Stimulated activated CD4-positive, alpha-beta T cell treated with anti-CD3 and anti-CD28 coated beads, Interleukin-1b, Interleukin-23, amount 100 ng/mL, for 4 hours (primary cell): ENCODE measurements around the gene MTUS2.
A peak's percentile ranks its signal among the peaks of the same experiment; 100 is the strongest.
"Not testable (repeated sequence)": the region's sequence is repeated elsewhere in the genome, so short reads cannot be mapped to it uniquely, and the experiment has no call there.

Experiments
- DNase-seq, 2 donors: peaks; one replicate each; pipeline ENCODE4 v3.0.0-alpha.2; 2020; ENCODE audit warnings: low read depth in 2 of 2

MTUS2 gene

GRCh38 chr13:29317828-29318227 lies 497.7 kb downstream of the MTUS2 start:
- no peak for DNase-seq

GRCh38 chr13:29318741-29319140 lies 498.6 kb downstream of the MTUS2 start:
- DNase-seq: no peak

- DNase-seq: no peak
Observed at GRCh38 chr13:29319451-29319850, 499.3 kb downstream of the MTUS2 start.

- no peak for DNase-seq
Observed at GRCh38 chr13:29323954-29324353, 503.8 kb downstream of the MTUS2 start.

- no peak for DNase-seq
Observed at GRCh38 chr13:29324601-29325000, 504.5 kb downstream of the MTUS2 start.

GRCh38 chr13:29328501-29328900 lies 508.4 kb downstream of the MTUS2 start:
- DNase-seq: no peak

GRCh38 chr13:29336356-29336755 lies 516.2 kb downstream of the MTUS2 start:
- DNase-seq: no peak

GRCh38 chr13:29339386-29340272 lies 519.5 kb downstream of the MTUS2 start:
- DNase-seq: no peak

GRCh38 chr13:29345860-29346582 lies 525.9 kb downstream of the MTUS2 start:
- DNase-seq: not testable (repeated sequence)

- no peak for DNase-seq
Observed at GRCh38 chr13:29355029-29355428, 534.9 kb downstream of the MTUS2 start.

- DNase-seq: no peak
Observed at GRCh38 chr13:29359181-29359580, 539.0 kb downstream of the MTUS2 start.

GRCh38 chr13:29361716-29362115 lies 541.6 kb downstream of the MTUS2 start:
- DNase-seq: no peak

- DNase-seq: peak in 1 of 2 donors; percentile 11
Observed at GRCh38 chr13:29362849-29363604, 542.9 kb downstream of the MTUS2 start.

GRCh38 chr13:29369060-29369743 lies 549.1 kb downstream of the MTUS2 start:
- no peak for DNase-seq

- DNase-seq: no peak
Observed at GRCh38 chr13:29379281-29379680, 559.1 kb downstream of the MTUS2 start.

GRCh38 chr13:29379865-29380264 lies 559.7 kb downstream of the MTUS2 start:
- DNase-seq: no peak

- DNase-seq: no peak
Observed at GRCh38 chr13:29382021-29382420, 561.9 kb downstream of the MTUS2 start.

GRCh38 chr13:29383476-29383875 lies 563.3 kb downstream of the MTUS2 start:
- DNase-seq: no peak

GRCh38 chr13:29384466-29384865 lies 564.3 kb downstream of the MTUS2 start:
- DNase-seq: no peak

- no peak for DNase-seq
Observed at GRCh38 chr13:29384871-29385270, 564.7 kb downstream of the MTUS2 start.

- no peak for DNase-seq
Observed at GRCh38 chr13:29386246-29386645, 566.1 kb downstream of the MTUS2 start.

- DNase-seq: not testable (repeated sequence)
Observed at GRCh38 chr13:29390598-29390997, 570.5 kb downstream of the MTUS2 start.
